HFF-Myc (cell line): ENCODE data around the gene MID1.

Experiments used
- DNase-seq: peaks from one replicate; pipeline ENCODE4 v3.0.0-alpha.2; 2011; ENCODE audit warnings: low read depth; ENCODE audit errors: extremely low read depth
- H3K4me3 ChIP-seq: replicated peaks from 2 replicates; pipeline ENCODE4 v1.5.1; 2011; ENCODE audit warnings: low read depth, mild to moderate bottlenecking, control low read depth, low read length
- TF ChIP-seq, protein P1 (sequence below): IDR thresholded peaks from 2 replicates; pipeline ENCODE4 v1.5.1; 2012; ENCODE audit warnings: mild to moderate bottlenecking, low read depth, low read length, control low read depth; ENCODE audit errors: missing control alignments

The MID1 gene

DNA sequence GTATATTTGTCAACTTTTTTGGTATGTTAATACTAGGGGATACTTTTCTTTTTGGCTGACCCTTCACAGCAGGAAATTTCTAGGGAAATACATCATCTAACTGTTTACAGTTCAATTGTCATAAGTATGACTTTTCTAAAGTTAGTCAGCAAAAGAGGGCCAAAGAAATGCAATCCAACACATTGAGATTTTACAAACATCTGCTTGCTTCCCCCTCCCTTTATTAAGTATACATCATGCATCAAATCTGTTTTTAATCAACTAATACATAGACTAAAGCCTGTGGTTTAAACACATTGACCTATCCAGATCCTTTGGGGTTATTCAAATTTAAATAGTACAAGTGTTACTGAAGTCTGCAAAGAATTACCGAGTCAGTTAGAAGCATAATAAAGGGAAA lies 93.9 kb downstream of the MID1 start:
- DNase-seq: no peak
- TF ChIP-seq, protein P1, sequence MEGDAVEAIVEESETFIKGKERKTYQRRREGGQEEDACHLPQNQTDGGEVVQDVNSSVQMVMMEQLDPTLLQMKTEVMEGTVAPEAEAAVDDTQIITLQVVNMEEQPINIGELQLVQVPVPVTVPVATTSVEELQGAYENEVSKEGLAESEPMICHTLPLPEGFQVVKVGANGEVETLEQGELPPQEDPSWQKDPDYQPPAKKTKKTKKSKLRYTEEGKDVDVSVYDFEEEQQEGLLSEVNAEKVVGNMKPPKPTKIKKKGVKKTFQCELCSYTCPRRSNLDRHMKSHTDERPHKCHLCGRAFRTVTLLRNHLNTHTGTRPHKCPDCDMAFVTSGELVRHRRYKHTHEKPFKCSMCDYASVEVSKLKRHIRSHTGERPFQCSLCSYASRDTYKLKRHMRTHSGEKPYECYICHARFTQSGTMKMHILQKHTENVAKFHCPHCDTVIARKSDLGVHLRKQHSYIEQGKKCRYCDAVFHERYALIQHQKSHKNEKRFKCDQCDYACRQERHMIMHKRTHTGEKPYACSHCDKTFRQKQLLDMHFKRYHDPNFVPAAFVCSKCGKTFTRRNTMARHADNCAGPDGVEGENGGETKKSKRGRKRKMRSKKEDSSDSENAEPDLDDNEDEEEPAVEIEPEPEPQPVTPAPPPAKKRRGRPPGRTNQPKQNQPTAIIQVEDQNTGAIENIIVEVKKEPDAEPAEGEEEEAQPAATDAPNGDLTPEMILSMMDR: no peak
- H3K4me3 ChIP-seq: no peak overlapping the region

DNA sequence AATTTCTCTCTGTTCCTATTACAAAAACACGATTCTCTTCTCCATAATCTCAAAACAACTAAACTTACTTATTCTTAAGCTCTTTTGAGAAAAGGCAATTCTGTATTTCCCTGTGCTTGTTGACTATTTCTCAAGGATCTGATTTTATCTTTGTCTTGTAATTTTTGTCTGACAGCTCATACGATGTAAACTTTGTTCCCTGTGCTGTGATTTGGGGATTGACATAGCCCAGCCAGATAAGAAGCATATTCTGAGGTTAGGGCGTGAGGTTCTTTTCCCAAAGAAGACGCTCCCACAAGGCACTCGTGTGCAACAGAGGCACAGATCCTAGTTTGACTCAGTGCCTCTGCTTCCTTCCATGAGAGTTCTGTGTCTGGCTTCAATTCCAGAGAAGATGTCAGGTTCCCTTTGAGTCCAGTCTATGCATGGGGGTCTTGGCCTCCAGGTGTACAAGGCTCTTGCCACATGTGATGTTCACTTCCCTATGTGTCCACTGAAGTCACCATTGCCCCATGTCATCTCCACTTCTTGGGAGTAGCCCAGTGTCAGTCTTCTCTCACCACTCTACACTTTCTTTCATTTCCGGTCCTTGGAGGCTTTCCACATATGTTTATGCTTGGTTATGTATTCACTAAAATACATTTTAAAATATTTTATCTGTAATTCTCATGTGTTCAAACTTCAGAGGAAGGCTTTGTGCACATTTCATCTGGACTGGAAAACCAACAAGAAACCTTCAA lies 94.8 kb downstream of the MID1 start:
- DNase-seq: no peak
- H3K4me3 ChIP-seq: no peak overlapping the region
- TF ChIP-seq, protein P1: no peak

DNA sequence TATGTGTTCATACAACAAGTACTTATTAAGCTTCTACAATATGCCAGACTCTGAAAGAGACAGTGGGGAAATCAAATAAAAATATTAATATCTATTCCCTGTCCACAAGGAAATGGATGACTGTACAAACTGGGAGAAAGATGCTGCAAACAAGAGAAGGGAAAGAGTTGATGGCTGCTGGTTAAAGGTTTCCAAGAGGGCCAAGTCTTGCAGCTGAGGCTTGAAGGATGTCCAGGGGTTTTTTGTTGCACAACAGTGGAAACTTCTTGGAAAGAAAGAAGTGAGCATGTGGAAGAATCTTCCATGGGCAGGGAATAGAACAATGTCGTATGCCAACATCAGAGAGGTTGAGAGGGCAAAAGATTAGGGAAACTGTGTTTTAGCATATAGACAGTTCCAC lies 95.8 kb downstream of the MID1 start:
- H3K4me3 ChIP-seq: no peak overlapping the region
- no peak for DNase-seq
- TF ChIP-seq, protein P1: no peak

DNA sequence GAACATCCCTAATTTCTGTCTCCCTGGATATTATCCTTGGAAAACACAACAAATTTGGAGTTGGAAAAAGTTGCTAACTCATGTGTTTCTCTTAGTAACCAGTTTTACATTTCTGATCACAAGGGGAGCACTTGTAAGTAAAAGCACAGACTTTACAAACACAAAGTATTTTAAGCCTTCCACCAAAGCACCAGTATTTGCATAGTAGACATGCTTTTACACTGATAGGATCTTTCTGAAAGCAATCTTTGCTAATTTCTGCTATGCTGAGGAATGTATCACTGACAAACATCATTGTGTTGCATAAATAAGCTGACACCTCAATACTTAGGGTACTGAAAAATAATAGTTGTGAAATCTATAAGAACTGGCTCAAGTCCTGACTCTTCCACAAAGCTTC lies 100.6 kb downstream of the MID1 start:
- no peak overlapping the region for H3K4me3 ChIP-seq
- TF ChIP-seq, protein P1: no peak
- DNase-seq: no peak

DNA sequence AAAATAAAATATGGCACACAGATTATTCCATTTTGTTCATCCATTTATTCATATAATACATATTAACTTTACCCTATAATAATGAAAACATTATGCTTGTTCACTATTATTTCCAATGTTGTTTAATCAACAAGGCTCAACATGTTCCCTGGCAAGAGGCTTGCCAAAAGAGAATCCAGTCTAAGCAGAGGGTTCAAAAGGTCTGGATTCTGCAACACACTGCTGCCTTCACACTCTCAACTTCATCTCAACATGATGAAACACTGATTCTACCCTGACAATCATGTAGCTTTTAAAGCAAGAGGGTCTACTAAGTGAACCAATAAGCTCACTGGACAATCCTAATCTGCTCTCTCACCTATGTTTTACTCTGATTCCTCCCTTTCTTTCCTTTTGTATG lies 101.1 kb downstream of the MID1 start:
- TF ChIP-seq, protein P1: no peak
- no peak for DNase-seq
- H3K4me3 ChIP-seq: no peak overlapping the region

DNA sequence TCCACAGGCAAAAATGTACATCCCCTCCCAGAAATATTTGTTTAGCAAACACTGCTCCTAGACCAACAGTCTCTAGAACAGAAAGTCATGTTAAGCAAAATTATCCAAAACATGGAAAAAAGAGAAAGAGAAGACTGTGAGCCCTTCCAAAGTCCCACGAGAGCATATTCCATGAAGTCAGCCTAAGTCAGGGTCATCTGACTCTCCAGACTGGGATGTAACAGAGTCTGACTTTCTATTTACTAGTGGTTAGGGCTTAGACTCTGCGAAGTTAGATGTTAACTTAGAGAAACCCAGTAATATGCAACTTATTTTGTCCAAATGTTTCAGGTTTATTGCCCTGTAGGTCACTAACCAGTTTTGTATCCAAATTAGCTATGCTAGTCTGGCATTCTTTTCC lies 102.3 kb downstream of the MID1 start:
- H3K4me3 ChIP-seq: no peak overlapping the region
- TF ChIP-seq, protein P1: no peak
- DNase-seq: no peak
